Lung (tissue), 13 donors: ENCODE data around the gene TENM4. TPM values are rescaled to one million over a fixed set of nuclear protein-coding genes. Genes with fewer than 3 reads are reported as not detected.
A peak's percentile ranks its signal among the peaks of the same experiment; 100 is the strongest.

Experiments
- ATAC-seq: fragments of 200-7000 bp; cut with Tn5 transposase; one replicate; pipeline ENCODE4 v1.9.1; 2020; ENCODE audit warnings: moderate number of reproducible peaks; ENCODE audit not compliant: insufficient read depth, low FRiP score
- DNase-seq, 3 donors: peaks; one replicate each; pipeline ENCODE4 v3.0.0-alpha.2; 2013 to 2017
- H3K27ac ChIP-seq, 2 donors: one replicate each; pipeline ENCODE4 v1.5.1; 2013; ENCODE audit warnings: mild to moderate bottlenecking in 2 of 2, moderate library complexity in 2 of 2, control low read depth in 1 of 2, inconsistent platforms in 1 of 2, low read depth in 1 of 2, low read length in 1 of 2
- H3K27me3 ChIP-seq, 3 donors: one replicate each; pipeline ENCODE4 v1.5.1; 2013; ENCODE audit warnings: low read length in 2 of 3; ENCODE audit not compliant: control insufficient read depth in 3 of 3, insufficient read depth in 3 of 3
- H3K36me3 ChIP-seq, 4 donors: one replicate each; pipeline ENCODE4 v1.5.1; 2013; ENCODE audit warnings: low read length in 4 of 4, mild to moderate bottlenecking in 1 of 4, moderate library complexity in 1 of 4; ENCODE audit not compliant: control insufficient read depth in 4 of 4, insufficient read depth in 4 of 4
- H3K4me1 ChIP-seq, 5 donors: one replicate each; pipeline ENCODE4 v1.5.1; 2013; ENCODE audit warnings: low read length in 5 of 5, mild to moderate bottlenecking in 2 of 5, moderate library complexity in 1 of 5; ENCODE audit not compliant: control insufficient read depth in 5 of 5, insufficient read depth in 5 of 5
- H3K4me3 ChIP-seq: one replicate; pipeline ENCODE4 v1.5.1; 2013; ENCODE audit warnings: mild to moderate bottlenecking, control low read depth, moderate library complexity
- H3K9ac ChIP-seq, 2 donors: one replicate each; pipeline ENCODE4 v1.5.1; 2013; ENCODE audit warnings: low read length in 2 of 2, control low read depth in 1 of 2; ENCODE audit not compliant: insufficient read depth in 1 of 2
- H3K9me3 ChIP-seq, 4 donors: one replicate each; pipeline ENCODE4 v1.5.1; 2013; ENCODE audit warnings: low read length in 3 of 4, mild to moderate bottlenecking in 1 of 4, moderate library complexity in 1 of 4; ENCODE audit not compliant: control insufficient read depth in 4 of 4, insufficient read depth in 3 of 4
- CTCF ChIP-seq: IDR thresholded peaks from 2 replicates; pipeline ENCODE4 v1.5.1; 2012; ENCODE audit warnings: mild to moderate bottlenecking; ENCODE audit errors: control extremely low read depth, extremely low read depth
- WGBS, 2 donors: extraction: QIAGEN DNeasy Blood & Tissue Kit; methylation state at CpG; one replicate each; pipeline ENCODE4 v1.1.7; 2013; 5-methylcytosine and 5-hydroxymethylcytosine counted together
- polyA plus RNA-seq, 2 donors: library from polyadenylated mRNA; stranded (reverse); fragments of 200-250 nt; gene quantifications; one replicate each; pipeline ENCODE4 v1.2.1, GENCODE V29; 2013
- small RNA-seq: library from RNA; depleted of rRNA; stranded (forward); fragments of <200 nt; gene quantifications from one replicate; pipeline ENCODE3, GENCODE V24; 2014; ENCODE audit warnings: low replicate concordance
- total RNA-seq, 2 donors: library from RNA; depleted of rRNA in 1 of 2; stranded (reverse); fragments of >200 nt in 1 of 2; gene quantifications; one replicate each; pipeline ENCODE4 v1.2.1, GENCODE V29; 2014 to 2021
- donor health status: control.
- donor health status: control.
- donor health status: Bipolar disorder and iron deficiency.
- donor health status: healthy.
- donor health status: DM: yes; HTN: yes; CAD: no.

TENM4 gene
- total and polyA plus RNA-seq, 4 donors, result 0.28 to 16.4 (median 3.2) TPM

DNA sequence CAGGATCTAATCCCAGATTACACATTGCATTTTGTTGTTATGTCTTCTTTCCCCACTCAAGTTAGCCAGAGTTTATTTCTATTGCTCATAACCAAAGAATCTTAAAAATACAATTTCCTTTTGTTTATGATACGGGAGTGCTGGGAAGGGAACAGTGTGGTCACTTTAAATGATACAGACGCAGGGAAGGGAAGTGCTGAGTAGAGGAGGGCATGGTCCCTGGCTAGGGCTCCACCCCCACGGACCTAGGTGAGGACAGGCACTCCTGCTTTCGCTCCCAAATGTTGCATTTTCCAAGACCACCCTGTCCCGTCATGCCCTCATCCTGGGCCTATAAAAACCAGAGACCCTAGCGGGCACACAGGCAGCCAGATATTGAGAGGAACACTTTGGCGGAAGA lies 835.5 kb downstream of the TENM4 start:
- Histone ChIP-seq H3K4me3 (no peak overlapping the region), H3K9ac (no peak overlapping the region), H3K27me3 (no peaks in the 10 kb centered on the region), H3K36me3 (no peaks in the 10 kb centered on the region), H3K4me1 (no peaks in the 10 kb centered on the region), H3K9me3 (no peaks in the 10 kb centered on the region), H3K27ac (no peak overlapping the region)
- DNase-seq (no peak), ATAC-seq (no peak)
- WGBS, 2 donors, result 82 to 87% methylated on average over 7 of the region's 7 CpGs
- no peak for TF ChIP-seq CTCF

- 72 to 88% methylated on average over 1 of the region's 1 CpG for WGBS, 2 donors
- no peaks in the 10 kb centered on the region for H3K36me3 ChIP-seq
- H3K9me3 ChIP-seq, result no peaks in the 10 kb centered on the region
- H3K27me3 ChIP-seq, result no peaks in the 10 kb centered on the region
- TF ChIP-seq CTCF, result no peak
- H3K4me3 ChIP-seq, result no peak overlapping the region
- H3K27ac ChIP-seq, result no peak overlapping the region
- no peak overlapping the region for H3K9ac ChIP-seq
- DNase-seq (no peak), ATAC-seq (no peak)
- H3K4me1 ChIP-seq, result no peaks in the 10 kb centered on the region
Measured at GRCh38 chr11:78603792-78604191, 837.0 kb downstream of the TENM4 start.

Small RNA genes lying within 50 kb of the gene (small RNA-seq; reads per million reads assigned to genes)
- gene MIR5579 (not detected), gene MIR708 (16.3 reads per million, percentile 96 among the genes with 10 or more reads in this experiment)
